H1 (cell line): Measurements from ENCODE around the gene IFNL3. TPM values are rescaled to one million over a fixed set of nuclear protein-coding genes. Genes with fewer than 3 reads are reported as not detected.

Source experiments
- ASH2L ChIP-seq: fragments of 200-600, 300-600 bp; sonication (generic); IDR thresholded peaks from one replicate; pipeline ENCODE4 v1.7.1; 2017; ENCODE audit warnings: low read length
- CHD1 ChIP-seq: IDR thresholded peaks from 2 replicates; pipeline ENCODE4 v1.6.1; 2012; ENCODE audit warnings: low read depth, low read length, improper control_type of control experiment
- EP300 ChIP-seq, 2 experiments: IDR thresholded peaks; 1 replicate in 1 of 2; 2 replicates in 1 of 2; pipeline ENCODE4 v1.6.1; 2011 to 2012; ENCODE audit warnings: low read depth in 2 of 2, low read length in 2 of 2, mild to moderate bottlenecking in 2 of 2, borderline replicate concordance in 1 of 2, inconsistent platforms in 1 of 2, moderate library complexity in 1 of 2
- EZH2 ChIP-seq: fragments of 200-600 bp; sonication (generic); IDR thresholded peaks from 2 replicates; pipeline ENCODE4 v1.7.1; 2012; ENCODE audit warnings: low read depth, mild to moderate bottlenecking, moderate library complexity, low read length, inconsistent platforms; ENCODE audit not compliant: severe bottlenecking
- JUND ChIP-seq: IDR thresholded peaks from 2 replicates; pipeline ENCODE4 v1.6.1; 2011; ENCODE audit warnings: mild to moderate bottlenecking, improper control_type of control experiment, low read length
- KDM4A ChIP-seq: IDR thresholded peaks from one replicate; pipeline ENCODE4 v1.7.1; 2012; ENCODE audit warnings: low read depth, mild to moderate bottlenecking, moderate library complexity, low read length, inconsistent platforms; ENCODE audit not compliant: severe bottlenecking
- POLR2AphosphoS5 ChIP-seq: IDR thresholded peaks from 2 replicates; pipeline ENCODE4 v1.6.1; 2011; ENCODE audit warnings: low read depth, low read length
- POU5F1 ChIP-seq: IDR thresholded peaks from 2 replicates; pipeline ENCODE4 v1.6.1; 2011; ENCODE audit warnings: low read depth, mild to moderate bottlenecking, low read length, moderate library complexity
- SP4 ChIP-seq: IDR thresholded peaks from 2 replicates; pipeline ENCODE4 v1.6.1; 2012; ENCODE audit warnings: low read length, inconsistent platforms
- polyA plus RNA-seq, 7 experiments: library from polyadenylated mRNA; depleted of rRNA in 3 of 7; stranded (reverse) in 5 of 7; unstranded in 2 of 7; fragments of >200 nt in 5 of 7; fragments of 200-250 nt in 2 of 7; gene quantifications; 1 replicate in 5 of 7; 2 replicates in 1 of 7; 4 replicates in 1 of 7; pipeline versions ENCODE4 v1.2.1 to v1.2.3, GENCODE V29; 2011 to 2013; ENCODE audit warnings: missing spikeins in 2 of 7, mixed read lengths in 2 of 7
- total RNA-seq: library from RNA; stranded (reverse); fragmentation: NEBNext Ultra II Directional; extraction: Animal tissue kit (Norgen Biotek cat#: 25700); gene quantifications from 2 replicates; pipeline ENCODE4 v1.2.1, GENCODE V29; 2021
- TF ChIP-seq, protein P1 (sequence below): fragments of 300-600 bp; sonication (generic); IDR thresholded peaks from 2 replicates; pipeline ENCODE4 v1.7.1; 2012; ENCODE audit warnings: low read length, moderate library complexity, mild to moderate bottlenecking, inconsistent platforms; ENCODE audit not compliant: insufficient replicate concordance
- TF ChIP-seq, protein P2 (sequence below): IDR thresholded peaks from 2 replicates; pipeline ENCODE4 v1.6.1; 2012; ENCODE audit warnings: inconsistent platforms

IFNL3 gene
- total and polyA plus RNA-seq, 2 of the 8 experiments (the other 6 are each of a cell fraction or from before 2014, with no cell fraction given): 0.11 TPM; not detected in 1

GRCh38 chr19:39251846-39252245, 7.0 kb upstream of the IFNL3 start (continued):
- TF ChIP-seq, protein P1, sequence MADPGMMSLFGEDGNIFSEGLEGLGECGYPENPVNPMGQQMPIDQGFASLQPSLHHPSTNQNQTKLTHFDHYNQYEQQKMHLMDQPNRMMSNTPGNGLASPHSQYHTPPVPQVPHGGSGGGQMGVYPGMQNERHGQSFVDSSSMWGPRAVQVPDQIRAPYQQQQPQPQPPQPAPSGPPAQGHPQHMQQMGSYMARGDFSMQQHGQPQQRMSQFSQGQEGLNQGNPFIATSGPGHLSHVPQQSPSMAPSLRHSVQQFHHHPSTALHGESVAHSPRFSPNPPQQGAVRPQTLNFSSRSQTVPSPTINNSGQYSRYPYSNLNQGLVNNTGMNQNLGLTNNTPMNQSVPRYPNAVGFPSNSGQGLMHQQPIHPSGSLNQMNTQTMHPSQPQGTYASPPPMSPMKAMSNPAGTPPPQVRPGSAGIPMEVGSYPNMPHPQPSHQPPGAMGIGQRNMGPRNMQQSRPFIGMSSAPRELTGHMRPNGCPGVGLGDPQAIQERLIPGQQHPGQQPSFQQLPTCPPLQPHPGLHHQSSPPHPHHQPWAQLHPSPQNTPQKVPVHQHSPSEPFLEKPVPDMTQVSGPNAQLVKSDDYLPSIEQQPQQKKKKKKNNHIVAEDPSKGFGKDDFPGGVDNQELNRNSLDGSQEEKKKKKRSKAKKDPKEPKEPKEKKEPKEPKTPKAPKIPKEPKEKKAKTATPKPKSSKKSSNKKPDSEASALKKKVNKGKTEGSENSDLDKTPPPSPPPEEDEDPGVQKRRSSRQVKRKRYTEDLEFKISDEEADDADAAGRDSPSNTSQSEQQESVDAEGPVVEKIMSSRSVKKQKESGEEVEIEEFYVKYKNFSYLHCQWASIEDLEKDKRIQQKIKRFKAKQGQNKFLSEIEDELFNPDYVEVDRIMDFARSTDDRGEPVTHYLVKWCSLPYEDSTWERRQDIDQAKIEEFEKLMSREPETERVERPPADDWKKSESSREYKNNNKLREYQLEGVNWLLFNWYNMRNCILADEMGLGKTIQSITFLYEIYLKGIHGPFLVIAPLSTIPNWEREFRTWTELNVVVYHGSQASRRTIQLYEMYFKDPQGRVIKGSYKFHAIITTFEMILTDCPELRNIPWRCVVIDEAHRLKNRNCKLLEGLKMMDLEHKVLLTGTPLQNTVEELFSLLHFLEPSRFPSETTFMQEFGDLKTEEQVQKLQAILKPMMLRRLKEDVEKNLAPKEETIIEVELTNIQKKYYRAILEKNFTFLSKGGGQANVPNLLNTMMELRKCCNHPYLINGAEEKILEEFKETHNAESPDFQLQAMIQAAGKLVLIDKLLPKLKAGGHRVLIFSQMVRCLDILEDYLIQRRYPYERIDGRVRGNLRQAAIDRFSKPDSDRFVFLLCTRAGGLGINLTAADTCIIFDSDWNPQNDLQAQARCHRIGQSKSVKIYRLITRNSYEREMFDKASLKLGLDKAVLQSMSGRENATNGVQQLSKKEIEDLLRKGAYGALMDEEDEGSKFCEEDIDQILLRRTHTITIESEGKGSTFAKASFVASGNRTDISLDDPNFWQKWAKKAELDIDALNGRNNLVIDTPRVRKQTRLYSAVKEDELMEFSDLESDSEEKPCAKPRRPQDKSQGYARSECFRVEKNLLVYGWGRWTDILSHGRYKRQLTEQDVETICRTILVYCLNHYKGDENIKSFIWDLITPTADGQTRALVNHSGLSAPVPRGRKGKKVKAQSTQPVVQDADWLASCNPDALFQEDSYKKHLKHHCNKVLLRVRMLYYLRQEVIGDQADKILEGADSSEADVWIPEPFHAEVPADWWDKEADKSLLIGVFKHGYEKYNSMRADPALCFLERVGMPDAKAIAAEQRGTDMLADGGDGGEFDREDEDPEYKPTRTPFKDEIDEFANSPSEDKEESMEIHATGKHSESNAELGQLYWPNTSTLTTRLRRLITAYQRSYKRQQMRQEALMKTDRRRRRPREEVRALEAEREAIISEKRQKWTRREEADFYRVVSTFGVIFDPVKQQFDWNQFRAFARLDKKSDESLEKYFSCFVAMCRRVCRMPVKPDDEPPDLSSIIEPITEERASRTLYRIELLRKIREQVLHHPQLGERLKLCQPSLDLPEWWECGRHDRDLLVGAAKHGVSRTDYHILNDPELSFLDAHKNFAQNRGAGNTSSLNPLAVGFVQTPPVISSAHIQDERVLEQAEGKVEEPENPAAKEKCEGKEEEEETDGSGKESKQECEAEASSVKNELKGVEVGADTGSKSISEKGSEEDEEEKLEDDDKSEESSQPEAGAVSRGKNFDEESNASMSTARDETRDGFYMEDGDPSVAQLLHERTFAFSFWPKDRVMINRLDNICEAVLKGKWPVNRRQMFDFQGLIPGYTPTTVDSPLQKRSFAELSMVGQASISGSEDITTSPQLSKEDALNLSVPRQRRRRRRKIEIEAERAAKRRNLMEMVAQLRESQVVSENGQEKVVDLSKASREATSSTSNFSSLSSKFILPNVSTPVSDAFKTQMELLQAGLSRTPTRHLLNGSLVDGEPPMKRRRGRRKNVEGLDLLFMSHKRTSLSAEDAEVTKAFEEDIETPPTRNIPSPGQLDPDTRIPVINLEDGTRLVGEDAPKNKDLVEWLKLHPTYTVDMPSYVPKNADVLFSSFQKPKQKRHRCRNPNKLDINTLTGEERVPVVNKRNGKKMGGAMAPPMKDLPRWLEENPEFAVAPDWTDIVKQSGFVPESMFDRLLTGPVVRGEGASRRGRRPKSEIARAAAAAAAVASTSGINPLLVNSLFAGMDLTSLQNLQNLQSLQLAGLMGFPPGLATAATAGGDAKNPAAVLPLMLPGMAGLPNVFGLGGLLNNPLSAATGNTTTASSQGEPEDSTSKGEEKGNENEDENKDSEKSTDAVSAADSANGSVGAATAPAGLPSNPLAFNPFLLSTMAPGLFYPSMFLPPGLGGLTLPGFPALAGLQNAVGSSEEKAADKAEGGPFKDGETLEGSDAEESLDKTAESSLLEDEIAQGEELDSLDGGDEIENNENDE: no peak
- no peak for TF ChIP-seq POU5F1
- TF ChIP-seq ASH2L: no peak
- no peak for TF ChIP-seq KDM4A
- no peak for TF ChIP-seq CHD1
- TF ChIP-seq EP300 (IDR thresholded peaks at IDR 0.05; ENCODE audit: borderline replicate concordance in 1 of 2, low read depth in 2 of 2, low read length in 2 of 2): no peak
- no peak for TF ChIP-seq POLR2AphosphoS5
- TF ChIP-seq SP4: no peak
- no peak for TF ChIP-seq EZH2
- TF ChIP-seq JUND: no peak
- TF ChIP-seq, protein P2, sequence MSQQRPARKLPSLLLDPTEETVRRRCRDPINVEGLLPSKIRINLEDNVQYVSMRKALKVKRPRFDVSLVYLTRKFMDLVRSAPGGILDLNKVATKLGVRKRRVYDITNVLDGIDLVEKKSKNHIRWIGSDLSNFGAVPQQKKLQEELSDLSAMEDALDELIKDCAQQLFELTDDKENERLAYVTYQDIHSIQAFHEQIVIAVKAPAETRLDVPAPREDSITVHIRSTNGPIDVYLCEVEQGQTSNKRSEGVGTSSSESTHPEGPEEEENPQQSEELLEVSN: no peak
